Gastrocnemius medialis (tissue), 4 donors: ENCODE results near the gene SLC24A4.

ENCODE experiments used
- POLR2A ChIP-seq, 2 donors: fragments of 450-650 bp; IDR thresholded peaks; one replicate each; pipeline ENCODE4 v1.6.1; 2017; ENCODE audit warnings: antibody characterized with exemption in 2 of 2, mild to moderate bottlenecking in 2 of 2, moderate library complexity in 2 of 2
- TF ChIP-seq, protein P1 (sequence below), 5 experiments: fragments of 450-650 bp in 3 of 5; fragments of 200-600 bp in 2 of 5; sonication (generic) in 2 of 5; IDR thresholded peaks in 4 of 5; conservative IDR thresholded peaks in 1 of 5; 1 replicate in 4 of 5; 2 replicates in 1 of 5; pipeline ENCODE4 v1.5.1; 2016 to 2019; ENCODE audit warnings: antibody characterized with exemption in 5 of 5, mild to moderate bottlenecking in 3 of 5, moderate library complexity in 3 of 5

DNA sequence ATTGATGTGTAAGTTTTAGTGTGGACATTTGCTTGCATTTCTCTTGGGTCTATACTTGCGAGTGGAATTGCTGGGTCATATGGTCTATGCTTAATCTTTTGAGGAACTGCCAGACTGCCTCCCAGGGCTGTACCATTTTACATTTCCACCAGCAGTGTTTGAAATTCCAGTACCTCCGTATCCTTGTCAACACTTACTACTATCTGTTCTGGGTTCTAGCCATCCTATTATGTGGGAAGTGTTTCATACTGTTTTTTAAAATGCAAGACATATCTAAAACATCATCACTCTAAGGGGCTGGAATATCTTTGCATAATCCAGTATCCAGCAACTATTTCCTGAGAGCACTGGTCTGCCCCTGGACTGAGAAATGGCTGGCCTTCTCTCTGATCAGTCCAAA is 110.4 kb downstream of the SLC24A4 start:
- TF ChIP-seq, protein P1, sequence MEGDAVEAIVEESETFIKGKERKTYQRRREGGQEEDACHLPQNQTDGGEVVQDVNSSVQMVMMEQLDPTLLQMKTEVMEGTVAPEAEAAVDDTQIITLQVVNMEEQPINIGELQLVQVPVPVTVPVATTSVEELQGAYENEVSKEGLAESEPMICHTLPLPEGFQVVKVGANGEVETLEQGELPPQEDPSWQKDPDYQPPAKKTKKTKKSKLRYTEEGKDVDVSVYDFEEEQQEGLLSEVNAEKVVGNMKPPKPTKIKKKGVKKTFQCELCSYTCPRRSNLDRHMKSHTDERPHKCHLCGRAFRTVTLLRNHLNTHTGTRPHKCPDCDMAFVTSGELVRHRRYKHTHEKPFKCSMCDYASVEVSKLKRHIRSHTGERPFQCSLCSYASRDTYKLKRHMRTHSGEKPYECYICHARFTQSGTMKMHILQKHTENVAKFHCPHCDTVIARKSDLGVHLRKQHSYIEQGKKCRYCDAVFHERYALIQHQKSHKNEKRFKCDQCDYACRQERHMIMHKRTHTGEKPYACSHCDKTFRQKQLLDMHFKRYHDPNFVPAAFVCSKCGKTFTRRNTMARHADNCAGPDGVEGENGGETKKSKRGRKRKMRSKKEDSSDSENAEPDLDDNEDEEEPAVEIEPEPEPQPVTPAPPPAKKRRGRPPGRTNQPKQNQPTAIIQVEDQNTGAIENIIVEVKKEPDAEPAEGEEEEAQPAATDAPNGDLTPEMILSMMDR (IDR thresholded peaks at IDR 0.05 in 4 of 5, conservative IDR thresholded peaks at IDR 0.05 in 1 of 5), result no peak
- TF ChIP-seq POLR2A (IDR thresholded peaks at IDR 0.05), result no peak
